ENCODE data around the gene VPS4B.
"Not testable (repeated sequence)": the region's sequence is repeated elsewhere in the genome, so short reads cannot be mapped to it uniquely, and the experiment has no call there.

The VPS4B gene

GRCh38 chr18:63422087-63422863, at the start of gene VPS4B:
Gene VPS4B (minus strand): TSS chr18:63422476. CDS start chr18:63422259, 217 bp downstream.
- DNase-seq = peak; percentile 100

- no peak for DNase-seq
These were observed 48.5 kb upstream of the VPS4B start for GRCh38 chr18:63470751-63471150.

- DNase-seq = no peak
These were observed 46.3 kb upstream of the VPS4B start for GRCh38 chr18:63468575-63468974.

- no peak for DNase-seq
These were observed 45.4 kb upstream of the VPS4B start for GRCh38 chr18:63467699-63468098.

GRCh38 chr18:63465059-63465458, 42.8 kb upstream of the VPS4B start:
- no peak for DNase-seq

GRCh38 chr18:63464434-63464833, 42.2 kb upstream of the VPS4B start:
- DNase-seq = no peak

GRCh38 chr18:63460414-63460813, 38.1 kb upstream of the VPS4B start:
- no peak for DNase-seq

- DNase-seq = no peak
These were observed 35.7 kb upstream of the VPS4B start for GRCh38 chr18:63457977-63458376.

GRCh38 chr18:63454497-63454896, 32.2 kb upstream of the VPS4B start:
- no peak for DNase-seq

GRCh38 chr18:63452751-63453150, 30.5 kb upstream of the VPS4B start:
- DNase-seq = not testable (repeated sequence)

GRCh38 chr18:63451799-63452660, 29.8 kb upstream of the VPS4B start:
- DNase-seq = no peak

- DNase-seq = no peak
These were observed 27.1 kb upstream of the VPS4B start for GRCh38 chr18:63449426-63449825.

GRCh38 chr18:63447066-63447465, 24.8 kb upstream of the VPS4B start:
- DNase-seq = no peak

- no peak for DNase-seq
These were observed 24.0 kb upstream of the VPS4B start for GRCh38 chr18:63446266-63446665.

GRCh38 chr18:63445037-63445436, 22.8 kb upstream of the VPS4B start:
- DNase-seq = no peak

- DNase-seq = peak; percentile 99
These were observed 22.3 kb upstream of the VPS4B start for GRCh38 chr18:63444580-63444979.

- no peak for DNase-seq
These were observed 21.6 kb upstream of the VPS4B start for GRCh38 chr18:63443829-63444228.

GRCh38 chr18:63440881-63441280, 18.6 kb upstream of the VPS4B start:
- peak; percentile 95 for DNase-seq

- no peak for DNase-seq
These were observed 17.9 kb upstream of the VPS4B start for GRCh38 chr18:63440219-63440618.

GRCh38 chr18:63439334-63439733, 17.1 kb upstream of the VPS4B start:
- DNase-seq = peak; percentile 65

GRCh38 chr18:63438181-63438580, 15.9 kb upstream of the VPS4B start:
- DNase-seq = no peak

GRCh38 chr18:63433334-63433866, 11.1 kb upstream of the VPS4B start:
- DNase-seq = no peak

GRCh38 chr18:63431180-63431579, 8.9 kb upstream of the VPS4B start:
- DNase-seq = no peak

GRCh38 chr18:63430526-63430925, 8.2 kb upstream of the VPS4B start:
- no peak for DNase-seq
